Adrenal gland (tissue), 5 donors: ENCODE measurements around the gene CLPX.
"Not testable (repeated sequence)": the region's sequence is repeated elsewhere in the genome, so short reads cannot be mapped to it uniquely, and the experiment has no call there.

Experiments
- CTCF ChIP-seq, 6 experiments: fragments of 450-650 bp in 4 of 6; fragments of 200-600 bp in 2 of 6; sonication (generic) in 1 of 6; IDR thresholded peaks; 1 replicate in 5 of 6; 2 replicates in 1 of 6; pipeline versions ENCODE4 v1.5.1 to v1.8.0; 2016 to 2021; ENCODE audit warnings: antibody characterized with exemption in 6 of 6, mild to moderate bottlenecking in 2 of 6, moderate library complexity in 1 of 6
- POLR2A ChIP-seq, 2 donors: fragments of 450-650 bp; IDR thresholded peaks; one replicate each; pipeline ENCODE4 v1.6.1; 2017; ENCODE audit warnings: antibody characterized with exemption in 2 of 2, mild to moderate bottlenecking in 2 of 2, moderate library complexity in 1 of 2
- donor health status: DM: no; HTN: no; CAD: no.

DNA sequence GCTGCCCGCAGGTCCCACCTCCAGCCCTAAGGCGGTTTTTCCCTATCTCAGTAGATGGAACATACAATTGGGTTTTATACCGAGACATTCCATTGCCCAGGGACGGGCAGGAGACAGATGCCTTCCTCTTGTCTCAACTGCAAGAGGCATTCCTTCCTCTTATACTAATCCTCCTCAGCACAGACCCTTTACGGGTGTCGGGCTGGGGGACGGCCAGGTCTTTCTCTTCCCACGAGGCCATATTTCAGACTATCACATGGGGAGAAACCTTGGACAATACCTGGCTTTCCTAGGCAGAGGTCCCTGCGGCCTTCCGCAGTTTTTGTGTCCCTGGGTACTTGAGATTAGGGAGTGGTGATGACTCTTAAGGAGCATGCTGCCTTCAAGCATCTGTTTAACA lies 41.8 kb upstream of the CLPX start:
- TF ChIP-seq CTCF, POLR2A (IDR thresholded peaks at IDR 0.05): not testable (repeated sequence)
